Left ventricle myocardium inferior (tissue), 1 donor: ENCODE data around the gene DCAF15. TPM values are rescaled to one million over a fixed set of nuclear protein-coding genes. Genes with fewer than 3 reads are reported as not detected.
"Not testable (repeated sequence)": the region's sequence is repeated elsewhere in the genome, so short reads cannot be mapped to it uniquely, and the experiment has no call there.

Source experiments
- DNase-seq: peaks from one replicate; pipeline ENCODE4 v3.0.0-alpha.2; 2020
- H3K27ac ChIP-seq: fragments of 200-600 bp; replicated peaks from 2 replicates; pipeline ENCODE4 v1.8.0; 2021
- H3K27me3 ChIP-seq: fragments of 200-600 bp; 2 replicates; pipeline ENCODE4 v1.8.0; 2021; ENCODE audit warnings: low read depth
- H3K36me3 ChIP-seq: fragments of 200-600 bp; 2 replicates; pipeline ENCODE4 v1.8.0; 2021
- H3K4me1 ChIP-seq: fragments of 200-600 bp; 2 replicates; pipeline ENCODE4 v1.8.0; 2021
- H3K4me3 ChIP-seq: fragments of 200-600 bp; 2 replicates; pipeline ENCODE4 v1.8.0; 2021; ENCODE audit warnings: mild to moderate bottlenecking, moderate library complexity
- H3K9me3 ChIP-seq: fragments of 200-600 bp; replicated peaks from 2 replicates; pipeline ENCODE4 v1.8.0; 2021
- CTCF ChIP-seq: fragments of 200-600 bp; IDR thresholded peaks from 2 replicates; pipeline ENCODE4 v1.8.0; 2021; ENCODE audit warnings: antibody characterized with exemption, mild to moderate bottlenecking, borderline replicate concordance
- intact Hi-C: fragments of 100-400 bp; cut with micrococcal nuclease; formaldehyde crosslinking; loops from one replicate; pipeline ENCODE4 v1.11.0; 2022
- total RNA-seq: library from RNA; stranded (reverse); fragmentation: NEBNext Ultra II Directional; extraction: Animal tissue kit (Norgen Biotek cat#: 25700); gene quantifications from one replicate; pipeline ENCODE4 v1.2.1, GENCODE V29; 2021
- donor health status: DM: no; HTN: yes; CAD: no; lungs with severe emphysema.

The DCAF15 gene
- total RNA-seq, 1 donor from 2014 or later, result 17.0 TPM

DNA sequence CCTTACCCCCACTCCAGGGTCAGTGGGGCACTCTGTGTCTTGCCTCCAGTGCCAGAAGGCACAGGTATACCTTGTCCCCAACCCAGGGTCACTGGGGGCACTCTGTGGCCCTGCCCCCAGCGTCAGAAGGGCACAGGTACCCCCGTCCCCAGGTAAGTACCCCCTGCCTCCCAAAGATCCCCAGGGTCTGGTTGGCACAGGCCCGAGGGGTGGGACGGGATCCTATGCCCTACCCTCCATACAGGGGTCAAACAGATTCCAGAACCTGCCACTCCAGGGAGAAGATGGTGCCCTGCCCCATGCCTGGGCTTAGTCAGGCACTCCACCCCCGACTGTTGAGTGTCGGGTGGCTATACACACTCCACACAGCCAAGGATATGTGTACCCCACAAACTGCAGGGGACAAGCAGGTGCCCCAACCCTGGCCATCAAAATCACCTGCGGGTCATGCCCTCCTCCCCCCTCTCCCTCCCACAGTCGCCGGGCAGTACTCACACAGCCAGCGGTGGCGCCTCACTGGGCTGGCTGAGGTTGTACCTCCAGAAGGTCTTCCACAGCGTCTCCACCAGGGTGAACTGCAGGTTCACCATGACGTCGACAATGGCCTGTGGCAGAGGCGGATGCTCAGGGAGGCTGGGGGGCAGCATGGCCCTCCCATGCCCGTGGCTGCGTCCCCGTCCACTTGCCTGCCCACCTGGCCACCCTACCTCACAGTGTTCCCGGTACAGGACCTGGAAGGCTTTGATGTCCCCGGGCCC lies 13.8 kb downstream of the DCAF15 start:
- H3K4me3 ChIP-seq, result no peak overlapping the region
- no peak for DNase-seq
- intact Hi-C loops, result no loop called here
- no peak overlapping the region for H3K27ac ChIP-seq
- no peaks in the 10 kb centered on the region for H3K27me3 ChIP-seq
- no peaks in the 10 kb centered on the region for H3K9me3 ChIP-seq
- no peaks in the 10 kb centered on the region for H3K4me1 ChIP-seq
- no peak for TF ChIP-seq CTCF
- peaks cover 95% of the 10 kb centered on the region for H3K36me3 ChIP-seq

DNA sequence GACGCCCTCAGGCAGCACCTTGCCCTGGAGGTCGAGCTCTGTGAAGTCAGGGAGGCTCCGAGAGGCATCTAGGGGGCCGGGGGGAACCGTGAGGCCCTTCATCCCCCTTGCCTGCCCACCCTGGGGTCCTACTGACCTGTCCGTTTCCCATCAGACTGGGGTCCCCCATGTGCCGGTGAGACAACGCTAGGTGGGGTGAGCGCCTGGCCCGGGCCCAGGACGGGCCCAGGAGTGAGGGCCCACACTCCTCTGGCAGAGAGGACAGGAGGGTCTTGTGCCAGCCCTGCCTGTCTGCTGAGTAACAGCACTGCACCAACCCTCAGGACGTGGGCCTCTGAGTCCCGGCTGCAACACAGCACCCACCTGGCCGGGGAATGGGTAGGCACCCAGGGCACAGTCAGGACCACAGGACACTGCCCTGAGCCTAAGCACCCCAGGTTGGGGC lies 14.4 kb downstream of the DCAF15 start:
- no peaks in the 10 kb centered on the region for H3K4me1 ChIP-seq
- H3K27me3 ChIP-seq, result no peaks in the 10 kb centered on the region
- no peak overlapping the region for H3K4me3 ChIP-seq
- no peaks in the 10 kb centered on the region for H3K9me3 ChIP-seq
- intact Hi-C loops, result no loop called here
- no peak for DNase-seq
- peaks cover 96% of the 10 kb centered on the region for H3K36me3 ChIP-seq
- no peak for TF ChIP-seq CTCF
- no peak overlapping the region for H3K27ac ChIP-seq

DNA sequence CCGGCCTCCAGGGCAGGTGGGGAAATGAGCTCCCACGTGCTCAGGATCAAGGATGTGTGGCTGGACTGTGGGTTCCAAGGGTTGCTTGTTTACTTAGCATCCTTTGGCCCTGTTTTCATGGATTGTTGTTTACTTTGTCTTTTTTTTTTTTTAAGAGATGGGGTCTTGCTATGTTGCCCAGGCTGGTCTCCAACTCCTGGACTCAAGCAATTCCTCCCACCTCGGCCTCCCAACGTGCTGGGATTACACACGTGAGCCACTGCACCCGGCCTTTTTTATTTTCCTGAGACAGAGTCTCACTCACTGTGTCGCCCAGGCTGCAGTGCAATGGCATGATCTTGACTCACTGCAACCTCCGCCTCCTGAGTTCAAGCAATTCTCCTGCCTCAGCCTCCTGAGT lies 14.9 kb downstream of the DCAF15 start:
- intact Hi-C loops, H3K27ac ChIP-seq, H3K9me3 ChIP-seq, H3K27me3 ChIP-seq, H3K4me3 ChIP-seq, DNase-seq, H3K4me1 ChIP-seq: not testable (repeated sequence)
- peaks cover 96% of the 10 kb centered on the region for H3K36me3 ChIP-seq

DNA sequence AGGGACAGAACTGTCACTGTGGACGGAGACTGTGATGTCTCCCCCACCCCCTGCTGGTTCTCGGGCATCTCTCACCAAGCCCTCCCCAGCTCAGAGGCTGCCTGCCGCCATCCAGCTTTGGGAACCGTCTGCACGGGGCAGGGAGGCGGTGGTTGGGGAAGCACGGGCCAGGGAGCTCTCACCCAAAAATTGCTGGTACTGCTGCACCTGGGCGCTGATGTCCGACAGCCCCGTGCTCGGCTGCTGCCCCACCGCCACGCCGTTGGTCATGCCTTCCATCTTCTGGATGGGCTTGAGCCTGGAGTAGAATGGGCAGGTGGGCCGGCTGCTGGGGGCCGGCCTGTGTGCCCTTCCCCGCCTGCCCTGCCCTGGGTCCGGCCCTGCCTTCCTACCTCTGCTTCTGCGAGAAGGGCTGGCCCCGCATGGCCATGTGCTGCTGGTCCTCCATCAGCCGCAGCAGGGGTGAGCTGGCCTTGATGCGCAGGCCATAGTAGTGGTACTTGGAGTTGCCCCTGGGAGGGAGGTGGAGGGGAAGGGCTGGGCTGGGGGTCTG lies 16.1 kb downstream of the DCAF15 start:
- Histone ChIP-seq H3K36me3 (peaks cover 96% of the 10 kb centered on the region), H3K27ac (no peak overlapping the region), H3K9me3 (no peaks in the 10 kb centered on the region), H3K27me3 (no peaks in the 10 kb centered on the region), H3K4me3 (no peak overlapping the region), H3K4me1 (no peaks in the 10 kb centered on the region)
- TF ChIP-seq CTCF, result no peak
- intact Hi-C loops, result no loop called here
- DNase-seq, result no peak

GRCh38 chr19:13968999-13969398 lies 16.7 kb downstream of the DCAF15 start:
- Histone ChIP-seq H3K9me3 (no peaks in the 10 kb centered on the region), H3K27ac (no peak overlapping the region), H3K36me3 (peaks cover 94% of the 10 kb centered on the region), H3K4me3 (no peak overlapping the region), H3K4me1 (no peaks in the 10 kb centered on the region), H3K27me3 (no peaks in the 10 kb centered on the region)
- no peak for TF ChIP-seq CTCF
- intact Hi-C loops, result no loop called here
- DNase-seq, result no peak

DNA sequence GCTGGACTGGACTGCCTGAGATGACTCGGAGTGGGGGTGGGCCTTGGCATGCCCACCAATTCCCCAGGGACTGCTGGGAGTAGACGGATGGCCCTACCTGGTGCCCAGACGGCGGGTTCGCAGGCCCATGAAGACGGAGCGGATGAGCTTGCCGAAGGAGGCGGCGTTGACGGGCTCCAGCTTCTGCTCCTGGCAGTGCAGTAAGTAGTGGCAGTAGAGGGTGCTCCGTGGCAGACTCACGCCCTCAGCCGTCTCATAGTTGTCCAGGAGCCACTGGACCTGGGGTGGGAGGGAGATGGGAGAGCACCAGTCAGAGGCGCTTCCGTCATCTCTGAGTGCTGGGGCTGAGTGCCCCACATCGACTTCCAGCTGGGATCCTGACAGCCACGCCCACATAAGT lies 17.6 kb downstream of the DCAF15 start:
- peaks cover 87% of the 10 kb centered on the region for H3K36me3 ChIP-seq
- no peak for DNase-seq
- no peak for TF ChIP-seq CTCF
- no peaks in the 10 kb centered on the region for H3K27me3 ChIP-seq
- intact Hi-C loops, result no loop called here
- no peaks in the 10 kb centered on the region for H3K9me3 ChIP-seq
- peaks cover 1% of the 10 kb centered on the region for H3K4me1 ChIP-seq
- no peak overlapping the region for H3K4me3 ChIP-seq
- H3K27ac ChIP-seq, result no peak overlapping the region

- peaks cover 68% of the 10 kb centered on the region for H3K36me3 ChIP-seq
- H3K27ac ChIP-seq, intact Hi-C loops, DNase-seq, H3K9me3 ChIP-seq, H3K4me3 ChIP-seq, H3K27me3 ChIP-seq: not testable (repeated sequence)
- peaks cover 18% of the 10 kb centered on the region for H3K4me1 ChIP-seq
These were observed 19.6 kb downstream of the DCAF15 start for GRCh38 chr19:13971868-13972267.
